ENCODE measurements around the gene ST6GAL2.

DNA sequence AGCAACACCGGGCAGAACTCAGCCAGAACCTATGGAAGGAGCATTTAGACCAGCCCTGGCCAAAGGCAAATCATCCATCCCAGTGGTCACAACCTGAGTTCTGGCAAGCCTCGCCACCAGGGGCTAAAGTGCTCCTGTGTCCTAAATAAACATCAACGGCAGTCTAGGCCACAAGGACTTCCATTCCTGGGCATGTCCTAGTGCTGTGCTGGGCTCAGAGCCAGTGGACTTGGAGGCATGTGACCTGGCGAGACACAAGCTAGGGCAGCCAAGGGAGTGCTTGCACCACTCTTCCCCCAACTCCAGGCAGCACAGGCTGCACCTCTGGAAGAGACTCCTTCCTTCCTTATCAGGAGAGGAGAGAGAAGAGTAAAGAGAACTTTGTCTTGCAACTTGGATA is 69.0 kb downstream of the ST6GAL2 start:
- TF ChIP-seq, protein P1, sequence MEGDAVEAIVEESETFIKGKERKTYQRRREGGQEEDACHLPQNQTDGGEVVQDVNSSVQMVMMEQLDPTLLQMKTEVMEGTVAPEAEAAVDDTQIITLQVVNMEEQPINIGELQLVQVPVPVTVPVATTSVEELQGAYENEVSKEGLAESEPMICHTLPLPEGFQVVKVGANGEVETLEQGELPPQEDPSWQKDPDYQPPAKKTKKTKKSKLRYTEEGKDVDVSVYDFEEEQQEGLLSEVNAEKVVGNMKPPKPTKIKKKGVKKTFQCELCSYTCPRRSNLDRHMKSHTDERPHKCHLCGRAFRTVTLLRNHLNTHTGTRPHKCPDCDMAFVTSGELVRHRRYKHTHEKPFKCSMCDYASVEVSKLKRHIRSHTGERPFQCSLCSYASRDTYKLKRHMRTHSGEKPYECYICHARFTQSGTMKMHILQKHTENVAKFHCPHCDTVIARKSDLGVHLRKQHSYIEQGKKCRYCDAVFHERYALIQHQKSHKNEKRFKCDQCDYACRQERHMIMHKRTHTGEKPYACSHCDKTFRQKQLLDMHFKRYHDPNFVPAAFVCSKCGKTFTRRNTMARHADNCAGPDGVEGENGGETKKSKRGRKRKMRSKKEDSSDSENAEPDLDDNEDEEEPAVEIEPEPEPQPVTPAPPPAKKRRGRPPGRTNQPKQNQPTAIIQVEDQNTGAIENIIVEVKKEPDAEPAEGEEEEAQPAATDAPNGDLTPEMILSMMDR (conservative IDR thresholded peaks at IDR 0.05): no peak
- TF ChIP-seq EZH2 (IDR thresholded peaks at IDR 0.05; ENCODE audit: low read depth): no peak
